Measurements from ENCODE around the gene RNASEH1. TPM values are rescaled to one million over a fixed set of nuclear protein-coding genes. Genes with fewer than 3 reads are reported as not detected.

Gene RNASEH1
- total and polyA plus RNA-seq, 10 of the 15 experiments (the other 5 are each of a cell fraction or from before 2014, with no cell fraction given), result 18.2 to 68.5 (median 28.2) TPM

- peaks cover 22% of the 10 kb centered on the region for H3K4me1 ChIP-seq (ENCODE audit: control insufficient read depth, insufficient read depth, low read length)
- ChIA-PET POLR2A (no interaction called here), RAD21 (ENCODE audit: unreplicated experiment) (no interaction called here), SMC1A (ENCODE audit: uncharacterized antibody, unreplicated experiment) (no interaction called here), CTCF (interaction anchor here (0.6 kb wide), 1 partner anchor 73 kb away, joined by 3 read pairs; no protein-coding TSS in a partner anchor)
- H4K20me1 ChIP-seq (ENCODE audit: control insufficient read depth, insufficient read depth), result no peaks in the 10 kb centered on the region; the same call in 1 of the 2 replicates
- H3K36me3 ChIP-seq (ENCODE audit: control insufficient read depth in 2 of 2, insufficient read depth in 2 of 2, low read length in 1 of 2), result peaks cover 0 to 4% of the 10 kb centered on the region in 2 experiments; a peak in 2 of 4 replicates
- H3K27ac ChIP-seq (ENCODE audit: control insufficient read depth, insufficient read depth), result no peak overlapping the region; the same call in 1 of the 2 replicates
- H3K9ac ChIP-seq (ENCODE audit: control insufficient read depth, insufficient read depth, low read length), result no peak overlapping the region
- H2AFZ ChIP-seq (ENCODE audit: control insufficient read depth, low read depth, low read length), result no peak overlapping the region
- no peaks in the 10 kb centered on the region for H3K79me2 ChIP-seq (ENCODE audit: control insufficient read depth, insufficient read depth, low read length)
- no peak for DNase-seq (ENCODE audit: low read depth, low spot score)
- no peak for FAIRE-seq
- in situ Hi-C loops (cut with MboI), result no loop called here
- intact Hi-C loops (cut with micrococcal nuclease; ENCODE audit: unreplicated experiment), result no loop called here
- peak; percentile 44 for ATAC-seq
- H3K4me3 ChIP-seq, result no peak overlapping the region
- H3K9me3 ChIP-seq (replicated peaks; ENCODE audit: control insufficient read depth, insufficient read depth, low read length), result no peaks in the 10 kb centered on the region
- no peaks in the 10 kb centered on the region for H3K27me3 ChIP-seq (replicated peaks in 1 of 2; ENCODE audit: control insufficient read depth in 2 of 2, insufficient read depth in 2 of 2, low read length in 1 of 2)
- BruUV-seq (replicated peaks), result no TSS peak
- 27% methylated on average over 6 of the region's 6 CpGs for WGBS (ENCODE audit: insufficient coverage, insufficient replicate concordance, low lambda C conversion rate, missing lambda C conversion rate)
- no peak overlapping the region; the same call in 1 of the 2 replicates for H3K4me2 ChIP-seq (ENCODE audit: control insufficient read depth, insufficient read depth)
- TF ChIP-seq HDAC2 (IDR thresholded peaks at IDR 0.05) (no peak), MYB (IDR thresholded peaks at IDR 0.05; ENCODE audit: borderline replicate concordance, low read depth, low read length) (no peak), EGR1 (IDR thresholded peaks at IDR 0.05; ENCODE audit: borderline replicate concordance in 1 of 2, low read depth in 2 of 2, low read length in 2 of 2) (peak in 1 of 2 experiments; percentile 58; a peak in 1 of 3 replicates), ESRRA (IDR thresholded peaks at IDR 0.05; ENCODE audit: low read length) (no peak), BMI1 (IDR thresholded peaks at IDR 0.05; ENCODE audit: borderline replicate concordance) (no peak), REST (IDR thresholded peaks at IDR 0.05; ENCODE audit: low read depth, low read length) (no peak), RAD21 (IDR thresholded peaks at IDR 0.05; ENCODE audit: insufficient read depth, low read depth, low read length) (no peak), RCOR1 (conservative IDR thresholded peaks at IDR 0.05; ENCODE audit: low read depth, low read length) (no peak), E4F1 (IDR thresholded peaks at IDR 0.05; ENCODE audit: borderline replicate concordance, partially characterized antibody) (no peak), YY1 (IDR thresholded peaks at IDR 0.05; ENCODE audit: low read depth, low read length) (no peak), SIN3A (IDR thresholded peaks at IDR 0.05; ENCODE audit: low read depth, low read length) (no peak), CTCF (IDR thresholded peaks at IDR 0.05 in 2 of 3, conservative IDR thresholded peaks at IDR 0.05 in 1 of 3; ENCODE audit: control insufficient read depth in 2 of 3, extremely low read depth in 1 of 3, insufficient read depth in 1 of 3, low read depth in 3 of 3, low read length in 3 of 3) (no peak), GATAD2B (conservative IDR thresholded peaks at IDR 0.05; ENCODE audit: low read depth) (no peak), BCL11A (IDR thresholded peaks at IDR 0.05; ENCODE audit: low read depth, low read length) (peak; percentile 48; the same call in 1 of the 2 replicates), E2F4 (IDR thresholded peaks at IDR 0.05; ENCODE audit: low read depth, low read length) (no peak), NFYB (IDR thresholded peaks at IDR 0.05; ENCODE audit: insufficient read depth, low read depth, low read length) (no peak)
These were observed 39.4 kb upstream of the RNASEH1 start for GRCh38 chr2:3597567-3597966.
